Stimulated activated naive B cell treated with anti-CD40 and anti-IgM and Interleukin-4, amounts not matched to agents 10 μg/mL and 1 μg/mL and 100 μg/mL, for 72 hours (primary cell): ENCODE data around the gene CLEC16A.

ENCODE experiments used
- ATAC-seq, 2 donors: fragments of 150-1000 bp; cut with Tn5 transposase; replicated peaks; 2 replicates each; pipeline ENCODE4 v1.10.0; 2021; ENCODE audit warnings: moderate library complexity in 1 of 2
- DNase-seq: peaks from one replicate; pipeline ENCODE4 v3.0.0; 2021
- H3K27ac Mint-ChIP-seq: one replicate; pipeline ENCODE4 v1.8.0; 2022; ENCODE audit warnings: mild to moderate bottlenecking, mixed read lengths
- H3K27me3 Mint-ChIP-seq, 2 donors: one replicate each; pipeline ENCODE4 v1.8.0; 2022; ENCODE audit warnings: mixed read lengths in 2 of 2
- H3K36me3 Mint-ChIP-seq, 2 donors: one replicate each; pipeline ENCODE4 v1.8.0; 2022; ENCODE audit warnings: mixed read lengths in 2 of 2, mild to moderate bottlenecking in 1 of 2
- H3K4me1 Mint-ChIP-seq, 2 donors: one replicate each; pipeline ENCODE4 v1.8.0; 2022; ENCODE audit warnings: mixed read lengths in 2 of 2, mild to moderate bottlenecking in 1 of 2
- H3K4me3 Mint-ChIP-seq, 2 donors: one replicate each; pipeline ENCODE4 v1.8.0; 2022; ENCODE audit warnings: mild to moderate bottlenecking in 2 of 2, mixed read lengths in 2 of 2, moderate library complexity in 1 of 2
- H3K9me3 Mint-ChIP-seq, 2 donors: one replicate each; pipeline ENCODE4 v1.8.0; 2022; ENCODE audit warnings: mixed read lengths in 2 of 2, mild to moderate bottlenecking in 1 of 2

Gene CLEC16A

GRCh38 chr16:11022002-11022401 lies 77.6 kb downstream of the CLEC16A start:
- Mint-ChIP-seq H3K4me1 (peaks cover 10 to 17% of the 10 kb centered on the region in 2 donors), H3K27me3 (no peaks in the 10 kb centered on the region), H3K27ac (no peak overlapping the region), H3K9me3 (peaks cover 13 to 14% of the 10 kb centered on the region in 2 donors), H3K36me3 (peaks cover 71 to 88% of the 10 kb centered on the region in 2 donors), H3K4me3 (no peak overlapping the region)
- DNase-seq (no peak), ATAC-seq (no peak)

- peaks cover 81 to 88% of the 10 kb centered on the region in 2 donors for H3K36me3 Mint-ChIP-seq
- DNase-seq (no peak), ATAC-seq (no peak)
- peak overlapping the region; percentile 76 for H3K27ac Mint-ChIP-seq
- no peak overlapping the region for H3K4me3 Mint-ChIP-seq
- H3K9me3 Mint-ChIP-seq = peaks cover 17 to 18% of the 10 kb centered on the region in 2 donors
- H3K4me1 Mint-ChIP-seq = peaks cover 10 to 17% of the 10 kb centered on the region in 2 donors
- no peaks in the 10 kb centered on the region for H3K27me3 Mint-ChIP-seq
Observed at GRCh38 chr16:11023262-11024039, 79.1 kb downstream of the CLEC16A start.

GRCh38 chr16:11024333-11025053 lies 80.1 kb downstream of the CLEC16A start:
- peak overlapping the region; percentile 23 to 28 for H3K4me3 Mint-ChIP-seq
- ATAC-seq (peak; percentile 59 to 67), DNase-seq (no peak)
- H3K27me3 Mint-ChIP-seq = no peaks in the 10 kb centered on the region
- peak overlapping the region; percentile 94 for H3K27ac Mint-ChIP-seq
- H3K36me3 Mint-ChIP-seq = peaks cover 87 to 93% of the 10 kb centered on the region in 2 donors
- H3K4me1 Mint-ChIP-seq = peaks cover 10 to 17% of the 10 kb centered on the region in 2 donors
- peaks cover 20 to 23% of the 10 kb centered on the region in 2 donors for H3K9me3 Mint-ChIP-seq

- H3K4me1 Mint-ChIP-seq = peaks cover 10 to 17% of the 10 kb centered on the region in 2 donors
- peak; percentile 13 for DNase-seq
- peaks cover 89 to 94% of the 10 kb centered on the region in 2 donors for H3K36me3 Mint-ChIP-seq
- H3K4me3 Mint-ChIP-seq = peak overlapping the region; percentile 23 to 28
- peak overlapping the region; percentile 94 for H3K27ac Mint-ChIP-seq
- no peaks in the 10 kb centered on the region for H3K27me3 Mint-ChIP-seq
- H3K9me3 Mint-ChIP-seq = peaks cover 20 to 23% of the 10 kb centered on the region in 2 donors
- peak; percentile 91 to 94 for ATAC-seq
Observed at GRCh38 chr16:11025120-11025531, 80.8 kb downstream of the CLEC16A start.

GRCh38 chr16:11029948-11030347 lies 85.6 kb downstream of the CLEC16A start:
- Mint-ChIP-seq H3K9me3 (peaks cover 15 to 17% of the 10 kb centered on the region in 2 donors), H3K36me3 (peaks cover 96 to 97% of the 10 kb centered on the region in 2 donors), H3K4me3 (no peak overlapping the region), H3K4me1 (peaks cover 10 to 20% of the 10 kb centered on the region in 2 donors), H3K27me3 (no peaks in the 10 kb centered on the region), H3K27ac (peak overlapping the region; percentile 16)
- DNase-seq (no peak), ATAC-seq (no peak)

GRCh38 chr16:11030990-11031510 lies 86.7 kb downstream of the CLEC16A start:
- Mint-ChIP-seq H3K4me1 (peaks cover 8 to 23% of the 10 kb centered on the region in 2 donors), H3K4me3 (no peak overlapping the region), H3K27me3 (no peaks in the 10 kb centered on the region), H3K36me3 (peaks cover 93 to 97% of the 10 kb centered on the region in 2 donors), H3K9me3 (peaks cover 10 to 14% of the 10 kb centered on the region in 2 donors), H3K27ac (no peak overlapping the region)
- no peak for DNase-seq
- ATAC-seq = no peak

GRCh38 chr16:11032000-11032921 lies 87.9 kb downstream of the CLEC16A start:
- DNase-seq (no peak), ATAC-seq (no peak)
- Mint-ChIP-seq H3K27ac (peak overlapping the region; percentile 7), H3K9me3 (peaks cover 7 to 9% of the 10 kb centered on the region in 2 donors), H3K36me3 (peaks cover 91 to 97% of the 10 kb centered on the region in 2 donors), H3K4me1 (peaks cover 11 to 29% of the 10 kb centered on the region in 2 donors), H3K27me3 (no peaks in the 10 kb centered on the region), H3K4me3 (no peak overlapping the region)

GRCh38 chr16:11032922-11033291 lies 88.5 kb downstream of the CLEC16A start:
- Mint-ChIP-seq H3K27me3 (no peaks in the 10 kb centered on the region), H3K9me3 (peaks cover 3 to 5% of the 10 kb centered on the region in 2 donors), H3K27ac (no peak overlapping the region), H3K4me1 (peaks cover 11 to 29% of the 10 kb centered on the region in 2 donors), H3K4me3 (no peak overlapping the region), H3K36me3 (peaks cover 87 to 92% of the 10 kb centered on the region in 2 donors)
- ATAC-seq (no peak), DNase-seq (no peak)

- Mint-ChIP-seq H3K4me1 (peaks cover 11 to 29% of the 10 kb centered on the region in 2 donors), H3K27ac (peak overlapping the region; percentile 52), H3K4me3 (no peak overlapping the region), H3K9me3 (peaks cover 3 to 4% of the 10 kb centered on the region in 2 donors), H3K27me3 (no peaks in the 10 kb centered on the region), H3K36me3 (peaks cover 87 to 94% of the 10 kb centered on the region in 2 donors)
- ATAC-seq (no peak), DNase-seq (no peak)
Observed at GRCh38 chr16:11033629-11034420, 89.5 kb downstream of the CLEC16A start.

- Mint-ChIP-seq H3K36me3 (peaks cover 85 to 89% of the 10 kb centered on the region in 2 donors), H3K27ac (no peak overlapping the region)
Observed at GRCh38 chr16:11034481-11034931, 90.1 kb downstream of the CLEC16A start.

GRCh38 chr16:11035096-11035495 lies 90.7 kb downstream of the CLEC16A start:
- H3K9me3 Mint-ChIP-seq = no peaks in the 10 kb centered on the region
- no peak overlapping the region for H3K27ac Mint-ChIP-seq
- no peak for ATAC-seq
- peaks cover 85 to 89% of the 10 kb centered on the region in 2 donors for H3K36me3 Mint-ChIP-seq
- H3K27me3 Mint-ChIP-seq = no peaks in the 10 kb centered on the region
- H3K4me3 Mint-ChIP-seq = no peak overlapping the region
- DNase-seq = no peak
- H3K4me1 Mint-ChIP-seq = peaks cover 14 to 29% of the 10 kb centered on the region in 2 donors

More at GRCh38 chr16:11034481-11034931, 90.1 kb downstream of the CLEC16A start:
- H3K4me1 Mint-ChIP-seq = peaks cover 11 to 29% of the 10 kb centered on the region in 2 donors
- H3K27me3 Mint-ChIP-seq = no peaks in the 10 kb centered on the region
- H3K4me3 Mint-ChIP-seq = no peak overlapping the region
- DNase-seq (no peak), ATAC-seq (no peak)
- no peaks in the 10 kb centered on the region for H3K9me3 Mint-ChIP-seq

- Mint-ChIP-seq H3K36me3 (peaks cover 79 to 87% of the 10 kb centered on the region in 2 donors), H3K4me3 (no peak overlapping the region), H3K9me3 (no peaks in the 10 kb centered on the region), H3K4me1 (peaks cover 15 to 29% of the 10 kb centered on the region in 2 donors), H3K27me3 (no peaks in the 10 kb centered on the region), H3K27ac (peak overlapping the region; percentile 80)
- no peak for ATAC-seq
- no peak for DNase-seq
Observed at GRCh38 chr16:11036040-11036439, 91.7 kb downstream of the CLEC16A start.
